SK-N-SH (cell line): ENCODE data around the gene ANKRD16. TPM values are rescaled to one million over a fixed set of nuclear protein-coding genes. Genes with fewer than 3 reads are reported as not detected.

Experiments used
- CTCF ChIA-PET: fragments of 300-600, 350-600 bp; formaldehyde crosslinking; extraction: SDS; loops from one replicate; lab custom pipeline; 2021; lab: Yijun Ruan, JAX
- POLR2A ChIA-PET: fragments of 350-600 bp; sonication (Branson Sonifier 250); formaldehyde crosslinking; extraction: SDS; loops from one replicate; lab custom pipeline; 2020; ENCODE audit warnings: antibody characterized with exemption, inconsistent platforms; lab: Yijun Ruan, JAX
- DNase-seq: peaks from one replicate; pipeline ENCODE4 v3.0.0; 2012
- H2AFZ ChIP-seq: fragments of 200-600 bp; sonication (generic); 2 replicates; pipeline ENCODE4 v1.8.1; 2016; ENCODE audit warnings: antibody characterized with exemption, mild to moderate bottlenecking, low read depth
- H3F3A ChIP-seq: fragments of 200-600 bp; sonication (generic); replicated peaks from 2 replicates; pipeline ENCODE3; 2016; ENCODE audit warnings: antibody characterized with exemption, mild to moderate bottlenecking; ENCODE audit not compliant: insufficient read depth
- H3K27ac ChIP-seq, 2 experiments: fragments of 200-500 bp in 1 of 2; fragments of 200-600 bp in 1 of 2; sonication (Bioruptor generic) in 1 of 2; sonication (generic), shearing (Covaris generic) in 1 of 2; 2 replicates each; pipeline versions ENCODE4 v1.5.1 to v1.6.1; 2014 to 2016; ENCODE audit warnings: low read depth in 2 of 2, inconsistent platforms in 1 of 2, low read length in 1 of 2, mild to moderate bottlenecking in 1 of 2, mixed read lengths in 1 of 2
- H3K27me3 ChIP-seq: fragments of 200-600 bp; sonication (generic), shearing (Covaris generic); 2 replicates; pipeline ENCODE4 v1.6.1; 2016; ENCODE audit warnings: mixed run types; ENCODE audit not compliant: insufficient read depth
- H3K36me3 ChIP-seq, 2 experiments: fragments of 200-500 bp in 1 of 2; fragments of 200-600 bp in 1 of 2; sonication (Bioruptor generic) in 1 of 2; sonication (generic) in 1 of 2; replicated peaks in 1 of 2; 2 replicates each; pipeline versions ENCODE3 to v1.5.1; 2014 to 2016; ENCODE audit warnings: low read length in 1 of 2, mild to moderate bottlenecking in 1 of 2; ENCODE audit not compliant: insufficient read depth in 2 of 2, control insufficient read depth in 1 of 2
- H3K4me1 ChIP-seq, 2 experiments: fragments of 200-500 bp in 1 of 2; fragments of 200-600 bp in 1 of 2; sonication (Bioruptor generic) in 1 of 2; sonication (generic), shearing (Covaris generic) in 1 of 2; 2 replicates each; pipeline versions ENCODE4 v1.5.1 to v1.6.1; 2014 to 2016; ENCODE audit warnings: low read depth in 1 of 2, low read length in 1 of 2, mixed run types in 1 of 2; ENCODE audit not compliant: insufficient read depth in 2 of 2, control insufficient read depth in 1 of 2
- H3K4me2 ChIP-seq: fragments of 200-600 bp; sonication (generic), shearing (Covaris generic); 2 replicates; pipeline ENCODE4 v1.6.1; 2017; ENCODE audit warnings: mixed run types
- H3K4me3 ChIP-seq, 2 experiments: fragments of 200-500 bp in 1 of 2; fragments of 200-600 bp in 1 of 2; sonication (Bioruptor generic) in 1 of 2; sonication (generic), shearing (Covaris generic) in 1 of 2; 2 replicates each; pipeline versions ENCODE4 v1.5.1 to v1.8.1; 2014 to 2016; ENCODE audit warnings: low read depth in 2 of 2, inconsistent platforms in 1 of 2, low read length in 1 of 2, mild to moderate bottlenecking in 1 of 2, mixed read lengths in 1 of 2, moderate library complexity in 1 of 2
- H3K79me2 ChIP-seq: fragments of 200-600 bp; sonication (generic); 2 replicates; pipeline ENCODE4 v1.8.1; 2017; ENCODE audit warnings: mild to moderate bottlenecking; ENCODE audit not compliant: insufficient read depth
- H3K9ac ChIP-seq: fragments of 200-600 bp; sonication (generic); 2 replicates; pipeline ENCODE4 v1.6.1; 2017; ENCODE audit warnings: mixed run types
- H3K9me2 ChIP-seq: fragments of 200-600 bp; sonication (generic); 2 replicates; pipeline ENCODE4 v1.6.1; 2017; ENCODE audit warnings: mixed run types
- H3K9me3 ChIP-seq: fragments of 200-600 bp; sonication (generic); 2 replicates; pipeline ENCODE4 v1.6.1; 2017; ENCODE audit warnings: mixed run types, mild to moderate bottlenecking, moderate library complexity
- H4K20me1 ChIP-seq: fragments of 200-600 bp; sonication (generic); 2 replicates; pipeline ENCODE4 v1.6.1; 2017; ENCODE audit warnings: mild to moderate bottlenecking, mixed run types; ENCODE audit not compliant: insufficient read depth
- CHD2 ChIP-seq: fragments of 150-350 bp; IDR thresholded peaks from 2 replicates; pipeline ENCODE4 v1.6.1; 2018; ENCODE audit warnings: low read length; ENCODE audit not compliant: partially characterized antibody
- CTCF ChIP-seq: fragments of 200-600 bp; sonication (generic); IDR thresholded peaks from 2 replicates; pipeline ENCODE4 v1.6.1; 2017; ENCODE audit warnings: antibody characterized with exemption, mild to moderate bottlenecking, moderate library complexity
- EP300 ChIP-seq, 2 experiments: IDR thresholded peaks; 2 replicates each; pipeline versions ENCODE4 v1.4.0 to v1.6.1; 2012; ENCODE audit warnings: borderline replicate concordance in 1 of 2, low read depth in 1 of 2, low read length in 1 of 2
- EZH2phosphoT487 ChIP-seq: fragments of 200-600 bp; sonication (generic); IDR thresholded peaks from 2 replicates; pipeline ENCODE4 v1.6.1; 2017; ENCODE audit warnings: low read depth, mixed run types, mild to moderate bottlenecking, antibody characterized with exemption, moderate library complexity, borderline replicate concordance
- FOXM1 ChIP-seq: IDR thresholded peaks from 2 replicates; pipeline ENCODE4 v1.4.0; 2012; ENCODE audit warnings: low read depth, mild to moderate bottlenecking
- GABPA ChIP-seq: IDR thresholded peaks from 2 replicates; pipeline ENCODE4 v1.4.0; 2012; ENCODE audit warnings: low read depth, mild to moderate bottlenecking
- GATA2 ChIP-seq: sonication (generic); formaldehyde crosslinking; IDR thresholded peaks from 2 replicates; pipeline ENCODE4 v1.5.0; 2020; ENCODE audit warnings: mild to moderate bottlenecking, missing genetic modification reagents
- JUND ChIP-seq: IDR thresholded peaks from 2 replicates; pipeline ENCODE4 v1.4.0; 2012
- MXI1 ChIP-seq: IDR thresholded peaks from 2 replicates; pipeline ENCODE4 v1.6.1; 2012; ENCODE audit warnings: mild to moderate bottlenecking, low read depth, low read length, improper control_type of control experiment
- NFIC ChIP-seq: IDR thresholded peaks from 2 replicates; pipeline ENCODE4 v1.4.0; 2012; ENCODE audit warnings: borderline replicate concordance
- NRF1 ChIP-seq: IDR thresholded peaks from 2 replicates; pipeline ENCODE4 v1.6.1; 2012; ENCODE audit warnings: low read depth, mild to moderate bottlenecking, low read length
- RFX5 ChIP-seq: IDR thresholded peaks from 2 replicates; pipeline ENCODE4 v1.6.1; 2012; ENCODE audit warnings: mild to moderate bottlenecking, improper control_type of control experiment, low read length
- TAF1 ChIP-seq: IDR thresholded peaks from 2 replicates; pipeline ENCODE4 v1.6.1; 2012; ENCODE audit warnings: low read depth, mild to moderate bottlenecking, low read length, moderate library complexity, borderline replicate concordance
- USF2 ChIP-seq: fragments of 150-350 bp; IDR thresholded peaks from 2 replicates; pipeline ENCODE4 v1.6.1; 2017; ENCODE audit warnings: antibody characterized with exemption, low read length, low read depth, borderline replicate concordance
- ZBTB33 ChIP-seq: IDR thresholded peaks from 2 replicates; pipeline ENCODE4 v1.4.0; 2012; ENCODE audit warnings: low read depth, borderline replicate concordance
- WGBS: methylation state at CpG from one replicate; pipeline ENCODE4 v1.1.6; 2017; ENCODE audit warnings: low lambda C conversion rate; 5-methylcytosine and 5-hydroxymethylcytosine counted together
- polyA plus RNA-seq, 3 experiments: library from polyadenylated mRNA; depleted of rRNA; stranded (reverse); fragments of >200 nt; gene quantifications; 2 replicates each; pipeline ENCODE4 v1.2.3, GENCODE V29; 2012

ANKRD16 gene
- polyA plus RNA-seq, 1 of the 3 experiments (the other 2 are of a cell fraction): 9.9 TPM

- Histone ChIP-seq H4K20me1 (no peaks in the 10 kb centered on the region), H3K9ac (no peak overlapping the region), H3F3A (no peaks in the 10 kb centered on the region), H3K79me2 (no peaks in the 10 kb centered on the region), H3K9me3 (no peaks in the 10 kb centered on the region), H3K4me2 (no peak overlapping the region), H2AFZ (no peak overlapping the region), H3K9me2 (no peaks in the 10 kb centered on the region), H3K4me3 (no peak overlapping the region), H3K36me3 (no peaks in the 10 kb centered on the region), H3K27ac (no peak overlapping the region), H3K4me1 (no peaks in the 10 kb centered on the region), H3K27me3 (no peaks in the 10 kb centered on the region)
- ChIA-PET CTCF (interaction anchor here (0.6 kb wide), 1 partner anchor 26 kb away, joined by 3 read pairs; no protein-coding TSS in a partner anchor), POLR2A (no interaction called here)
- TF ChIP-seq NRF1 (no peak), CHD2 (no peak)
- WGBS: 93% methylated on average over 13 of the region's 15 CpGs
- no peak for DNase-seq
Measured at GRCh38 chr10:5835446-5836095, 54.1 kb downstream of the ANKRD16 start.

GRCh38 chr10:5833814-5834213 is 55.9 kb downstream of the ANKRD16 start:
- Histone ChIP-seq H3K9me3 (no peaks in the 10 kb centered on the region), H3K9me2 (no peaks in the 10 kb centered on the region), H3K79me2 (no peaks in the 10 kb centered on the region), H3K36me3 (no peaks in the 10 kb centered on the region), H3F3A (no peaks in the 10 kb centered on the region), H3K27me3 (no peaks in the 10 kb centered on the region), H3K4me2 (no peak overlapping the region), H2AFZ (no peak overlapping the region), H3K4me1 (no peaks in the 10 kb centered on the region), H3K9ac (no peak overlapping the region), H3K27ac (no peak overlapping the region)
- ChIA-PET POLR2A (no interaction called here), CTCF (no interaction called here)
- 54% methylated on average over 6 of the region's 6 CpGs for WGBS
- DNase-seq: peak; percentile 49
- TF ChIP-seq EP300 (IDR thresholded peaks at IDR 0.05; ENCODE audit: borderline replicate concordance in 1 of 2, low read depth in 1 of 2, low read length in 1 of 2) (no peak), GATA2 (CRISPR knock-in tag) (no peak), NFIC (no peak), ZBTB33 (no peak), TAF1 (no peak), EZH2phosphoT487 (no peak), MXI1 (no peak), JUND (no peak), FOXM1 (no peak), GABPA (no peak), USF2 (no peak), RFX5 (no peak), CTCF (no peak)
- TF ChIP-seq, all 33 proteins: peak for 0
- H4K20me1 ChIP-seq: no peaks in the 10 kb centered on the region
- no peak overlapping the region for H3K4me3 ChIP-seq
